Coronary artery (tissue), 2 donors: ENCODE results near the gene SELENOW.
"Not testable (repeated sequence)": the region's sequence is repeated elsewhere in the genome, so short reads cannot be mapped to it uniquely, and the experiment has no call there.

ENCODE experiments used
- DNase-seq: peaks from one replicate; pipeline ENCODE4 v3.0.0-alpha.2; 2017; ENCODE audit warnings: low spot score
- H3K27ac ChIP-seq, 2 donors: fragments of 200-600 bp; sonication (generic); one replicate each; pipeline ENCODE4 v1.5.1; 2016 to 2019
- H3K4me3 ChIP-seq: fragments of 200-600 bp; sonication (generic); 2 replicates; pipeline ENCODE4 v1.5.1; 2016; ENCODE audit warnings: mild to moderate bottlenecking, moderate library complexity
- TF ChIP-seq, protein P1 (sequence below): fragments of 200-600 bp; sonication (generic); IDR thresholded peaks from one replicate; pipeline ENCODE4 v1.5.1; 2019; ENCODE audit warnings: antibody characterized with exemption

SELENOW gene

DNA sequence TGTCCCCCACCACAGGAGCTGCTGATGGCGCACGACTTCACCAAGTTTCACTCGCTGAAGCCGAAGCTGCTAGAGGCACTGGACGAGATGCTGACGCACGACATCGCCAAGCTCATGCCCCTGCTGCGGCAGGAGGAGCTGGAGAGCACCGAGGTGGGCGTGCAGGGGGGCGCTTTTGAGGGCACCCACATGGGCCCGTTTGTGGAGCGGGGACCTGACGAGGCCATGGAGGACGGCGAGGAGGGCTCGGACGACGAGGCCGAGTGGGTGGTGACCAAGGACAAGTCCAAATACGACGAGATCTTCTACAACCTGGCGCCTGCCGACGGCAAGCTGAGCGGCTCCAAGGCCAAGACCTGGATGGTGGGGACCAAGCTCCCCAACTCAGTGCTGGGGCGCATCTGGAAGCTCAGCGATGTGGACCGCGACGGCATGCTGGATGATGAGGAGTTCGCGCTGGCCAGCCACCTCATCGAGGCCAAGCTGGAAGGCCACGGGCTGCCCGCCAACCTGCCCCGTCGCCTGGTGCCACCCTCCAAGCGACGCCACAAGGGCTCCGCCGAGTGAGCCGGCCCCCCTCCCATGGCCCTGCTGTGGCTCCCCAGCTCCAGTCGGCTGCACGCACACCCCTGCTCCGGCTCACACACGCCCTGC is 37.5 kb upstream of the SELENOW start:
- H3K27ac ChIP-seq, result peak overlapping the region; percentile 90 to 97
- no peak overlapping the region for H3K4me3 ChIP-seq
- DNase-seq, result no peak
- TF ChIP-seq, protein P1, sequence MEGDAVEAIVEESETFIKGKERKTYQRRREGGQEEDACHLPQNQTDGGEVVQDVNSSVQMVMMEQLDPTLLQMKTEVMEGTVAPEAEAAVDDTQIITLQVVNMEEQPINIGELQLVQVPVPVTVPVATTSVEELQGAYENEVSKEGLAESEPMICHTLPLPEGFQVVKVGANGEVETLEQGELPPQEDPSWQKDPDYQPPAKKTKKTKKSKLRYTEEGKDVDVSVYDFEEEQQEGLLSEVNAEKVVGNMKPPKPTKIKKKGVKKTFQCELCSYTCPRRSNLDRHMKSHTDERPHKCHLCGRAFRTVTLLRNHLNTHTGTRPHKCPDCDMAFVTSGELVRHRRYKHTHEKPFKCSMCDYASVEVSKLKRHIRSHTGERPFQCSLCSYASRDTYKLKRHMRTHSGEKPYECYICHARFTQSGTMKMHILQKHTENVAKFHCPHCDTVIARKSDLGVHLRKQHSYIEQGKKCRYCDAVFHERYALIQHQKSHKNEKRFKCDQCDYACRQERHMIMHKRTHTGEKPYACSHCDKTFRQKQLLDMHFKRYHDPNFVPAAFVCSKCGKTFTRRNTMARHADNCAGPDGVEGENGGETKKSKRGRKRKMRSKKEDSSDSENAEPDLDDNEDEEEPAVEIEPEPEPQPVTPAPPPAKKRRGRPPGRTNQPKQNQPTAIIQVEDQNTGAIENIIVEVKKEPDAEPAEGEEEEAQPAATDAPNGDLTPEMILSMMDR, result no peak

DNA sequence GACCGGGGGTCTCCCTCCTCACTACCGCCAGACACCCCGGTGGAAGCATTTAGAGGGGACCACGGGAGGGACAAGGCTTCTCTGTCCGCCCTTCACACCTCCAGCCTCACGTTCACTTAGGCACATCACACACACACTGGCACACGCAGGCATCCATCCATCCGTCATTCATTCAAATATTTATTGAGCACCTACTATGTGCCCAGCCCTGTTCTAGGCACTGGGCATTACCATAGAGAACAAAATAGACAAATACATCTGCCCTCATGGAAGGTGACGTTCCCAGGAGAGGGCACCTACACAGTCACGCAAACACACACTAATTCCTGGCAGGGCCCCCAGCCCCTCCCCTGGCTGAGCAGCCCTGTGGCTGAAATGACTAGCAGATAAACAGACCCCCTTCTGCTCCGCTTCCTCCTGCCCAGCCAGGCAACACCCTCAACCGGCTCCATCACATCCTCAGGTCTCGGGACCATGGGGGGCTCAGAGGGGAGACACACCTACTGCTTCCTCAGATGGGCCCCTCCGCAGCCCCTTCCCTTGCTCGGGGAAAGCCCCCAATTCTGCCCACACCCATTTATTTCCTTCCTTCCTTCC is 36.9 kb upstream of the SELENOW start:
- DNase-seq, result no peak
- no peak overlapping the region for H3K4me3 ChIP-seq
- TF ChIP-seq, protein P1, result no peak
- H3K27ac ChIP-seq, result peak overlapping the region; percentile 90 to 97

DNA sequence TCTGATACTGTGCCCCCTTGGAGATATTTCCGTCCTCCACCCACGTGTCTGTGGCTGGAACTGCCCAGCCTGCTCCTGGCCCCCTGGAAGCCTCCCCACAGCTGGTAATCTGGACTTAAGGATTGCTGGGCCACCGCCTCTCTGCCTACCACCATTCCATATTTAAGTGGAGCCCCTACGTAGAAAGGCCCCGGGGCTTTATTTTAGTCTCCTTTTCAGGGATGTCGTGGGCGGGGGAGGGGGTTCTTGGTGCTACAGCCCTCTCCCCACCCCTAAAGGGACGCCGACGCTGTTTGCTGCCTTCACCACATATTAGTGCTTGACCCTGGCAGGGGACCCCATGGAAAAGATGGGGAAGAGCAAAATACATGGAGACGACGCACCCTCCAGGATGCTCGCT is 35.9 kb upstream of the SELENOW start:
- TF ChIP-seq, protein P1, result no peak
- Histone ChIP-seq H3K27ac (peak overlapping the region; percentile 90 to 97), H3K4me3 (peak overlapping the region; percentile 69)
- DNase-seq, result no peak

DNA sequence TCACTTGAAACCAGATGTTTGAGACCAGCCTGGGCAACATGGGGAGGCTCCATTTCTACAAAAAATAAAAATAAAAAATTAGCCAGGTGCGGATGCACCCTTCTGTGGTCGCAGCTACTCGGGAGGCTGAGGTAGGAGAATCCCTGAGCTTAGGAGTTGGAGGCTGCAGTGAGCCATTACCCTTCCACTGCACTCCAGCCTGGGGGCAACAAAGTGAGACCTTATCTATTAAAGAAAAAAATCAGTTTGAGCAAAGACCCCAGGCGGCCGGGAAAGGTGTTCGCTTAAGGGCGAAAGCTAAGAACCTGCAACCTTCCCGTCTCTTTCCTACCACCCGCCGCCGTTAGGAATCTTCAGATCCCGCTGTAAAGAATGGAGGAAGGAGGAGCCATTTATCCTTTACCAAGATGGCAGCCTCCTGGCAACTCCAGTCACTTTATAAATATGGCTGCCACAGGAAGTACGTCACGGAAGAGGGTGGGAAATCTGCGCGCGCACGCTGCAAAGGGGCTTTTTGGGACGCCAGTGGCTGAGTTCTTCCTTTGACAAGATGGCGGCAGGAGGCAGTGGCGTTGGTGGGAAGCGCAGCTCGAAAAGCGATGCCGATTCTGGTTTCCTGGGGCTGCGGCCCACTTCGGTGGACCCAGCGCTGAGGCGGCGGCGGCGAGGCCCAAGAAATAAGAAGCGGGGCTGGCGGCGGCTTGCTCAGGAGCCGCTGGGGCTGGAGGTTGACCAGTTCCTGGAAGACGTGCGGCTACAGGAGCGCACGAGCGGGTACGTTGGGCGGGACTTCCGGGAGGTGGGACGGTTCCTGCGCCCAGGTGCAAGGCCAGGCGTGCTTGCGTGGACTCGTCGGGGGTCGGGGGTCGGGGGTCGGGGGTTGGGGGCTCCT is 33.2 kb upstream of the SELENOW start, which contains the start of gene NOP53:
Gene NOP53 (plus strand): TSS at position 537 of the 892 bp plus-strand sequence. CDS start 14 bp downstream, at position 551.
- Histone ChIP-seq H3K27ac (peak within 1 kb of the TSS; percentile 78 to 90), H3K4me3 (peak within 1 kb of the TSS; percentile 79)
- TF ChIP-seq, protein P1, result no peak
- peak; percentile 98 for DNase-seq

DNA sequence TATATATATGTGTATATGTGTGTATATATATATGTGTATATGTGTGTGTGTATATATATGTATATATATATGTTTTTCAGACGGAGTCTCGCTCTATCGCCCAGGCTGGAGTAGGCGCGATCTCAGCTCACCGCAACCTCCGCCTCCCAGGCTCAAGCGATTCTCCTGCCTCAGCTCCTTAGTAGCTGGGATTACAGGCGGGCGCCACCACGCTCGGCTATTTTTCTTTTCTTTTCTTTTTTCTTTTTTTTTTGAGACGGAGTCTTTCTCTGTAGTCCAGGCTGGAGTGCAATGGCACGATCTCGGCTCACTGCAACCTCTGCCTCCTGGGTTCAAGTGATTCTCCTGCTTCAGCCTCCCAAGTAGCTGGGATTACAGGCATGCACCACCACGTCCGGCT is 32.4 kb upstream of the SELENOW start:
- DNase-seq, result not testable (repeated sequence)
- peak overlapping the region; percentile 79 for H3K4me3 ChIP-seq

DNA sequence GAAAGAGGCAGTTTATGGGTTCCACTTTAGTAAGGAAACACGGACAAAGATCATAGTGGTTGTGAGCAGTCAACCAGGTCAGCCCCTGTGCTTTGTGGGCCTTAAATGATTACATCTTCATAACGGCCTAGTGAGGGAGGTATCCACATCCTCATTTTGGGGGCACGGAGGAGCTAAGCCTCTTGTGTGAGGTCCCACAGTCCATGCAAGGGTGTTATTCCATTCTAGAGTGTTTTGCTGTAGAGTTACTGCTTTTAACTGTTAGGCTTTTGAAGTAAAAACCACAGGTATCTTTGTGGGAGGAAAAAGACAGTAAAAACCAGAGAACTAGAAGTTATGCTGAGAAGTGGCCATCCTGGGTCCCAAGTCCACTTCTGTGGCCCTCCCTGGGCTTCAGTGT is 29.2 kb upstream of the SELENOW start:
- H3K4me3 ChIP-seq, result no peak overlapping the region
- TF ChIP-seq, protein P1, result no peak
- DNase-seq, result no peak
- H3K27ac ChIP-seq, result no peak overlapping the region

More for the DNA sequence above, 32.4 kb upstream of the SELENOW start:
- peak overlapping the region in 1 of 2 donors; percentile 78 for H3K27ac ChIP-seq

DNA sequence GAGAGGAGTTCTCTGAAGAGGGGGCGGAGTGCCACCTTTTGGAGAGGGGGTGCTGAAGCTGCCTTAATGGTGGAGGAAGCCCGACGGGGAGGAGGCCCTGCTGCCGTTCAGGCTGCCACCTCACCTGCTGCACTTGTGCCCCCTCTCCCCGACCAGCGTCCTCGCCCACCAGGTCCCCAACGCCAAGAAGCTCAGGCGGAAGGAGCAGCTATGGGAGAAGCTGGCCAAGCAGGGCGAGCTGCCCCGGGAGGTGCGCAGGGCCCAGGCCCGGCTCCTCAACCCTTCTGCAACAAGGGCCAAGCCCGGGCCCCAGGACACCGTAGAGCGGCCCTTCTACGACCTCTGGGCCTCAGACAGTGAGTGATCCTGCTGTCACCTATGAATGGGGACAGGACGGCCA is 27.8 kb upstream of the SELENOW start:
- DNase-seq, result no peak
- TF ChIP-seq, protein P1, result no peak
- no peak overlapping the region for H3K27ac ChIP-seq

More for the DNA sequence above, 27.8 kb upstream of the SELENOW start:
- no peak overlapping the region for H3K4me3 ChIP-seq
